Smooth muscle cell (in vitro differentiated cells): ENCODE data around the gene USP22. TPM values are rescaled to one million over a fixed set of nuclear protein-coding genes. Genes with fewer than 3 reads are reported as not detected.
"Not testable (repeated sequence)": the region's sequence is repeated elsewhere in the genome, so short reads cannot be mapped to it uniquely, and the experiment has no call there.

ENCODE experiments used
- DNase-seq: peaks from one replicate; lab custom pipeline; 2025; ENCODE audit not compliant: unreplicated experiment; lab: John Stamatoyannopoulos, UW
- H2AFZ ChIP-seq: fragments of 200-600 bp; sonication (generic); 2 replicates; pipeline ENCODE4 v1.6.0; 2016; ENCODE audit warnings: antibody characterized with exemption, low read depth, mild to moderate bottlenecking
- H3F3A ChIP-seq: fragments of 200-600 bp; sonication (generic); 2 replicates; pipeline ENCODE4 v1.6.0; 2017; ENCODE audit warnings: antibody characterized with exemption, low read depth
- H3K27ac ChIP-seq: fragments of 200-600 bp; sonication (generic); 2 replicates; pipeline ENCODE4 v1.5.1; 2016; ENCODE audit warnings: low read depth, mild to moderate bottlenecking
- H3K27me3 ChIP-seq: fragments of 200-600 bp; sonication (generic); 2 replicates; pipeline ENCODE4 v1.6.1; 2016; ENCODE audit warnings: low read depth, mild to moderate bottlenecking
- H3K36me3 ChIP-seq: fragments of 200-600 bp; sonication (generic); 2 replicates; pipeline ENCODE4 v1.5.1; 2016; ENCODE audit warnings: low read depth
- H3K4me1 ChIP-seq: fragments of 200-600 bp; sonication (generic); 2 replicates; pipeline ENCODE4 v1.5.1; 2016; ENCODE audit warnings: low read depth
- H3K4me2 ChIP-seq: fragments of 200-600 bp; sonication (generic); 2 replicates; pipeline ENCODE4 v1.6.0; 2016; ENCODE audit warnings: mild to moderate bottlenecking
- H3K4me3 ChIP-seq: fragments of 200-600 bp; sonication (generic); 2 replicates; pipeline ENCODE4 v1.5.1; 2016; ENCODE audit warnings: mild to moderate bottlenecking
- H3K79me2 ChIP-seq: fragments of 200-600 bp; sonication (generic); 2 replicates; pipeline ENCODE4 v1.6.0; 2016; ENCODE audit warnings: low read depth, mild to moderate bottlenecking
- H3K9ac ChIP-seq: fragments of 200-600 bp; sonication (generic); 2 replicates; pipeline ENCODE4 v1.6.0; 2016; ENCODE audit warnings: low read depth
- H3K9me3 ChIP-seq: fragments of 200-600 bp; sonication (generic); replicated peaks from 2 replicates; pipeline ENCODE4 v1.5.1; 2016; ENCODE audit warnings: low read depth
- H4K20me1 ChIP-seq: fragments of 200-600 bp; sonication (generic); 2 replicates; pipeline ENCODE4 v1.6.0; 2016; ENCODE audit warnings: low read depth
- WGBS: methylation state at CpG from one replicate; pipeline ENCODE4 v1.1.7; 2016; ENCODE audit warnings: low lambda C conversion rate; 5-methylcytosine and 5-hydroxymethylcytosine counted together
- polyA plus RNA-seq: library from polyadenylated mRNA; unstranded; fragments of >200 nt; fragmentation: Nextera tagmentation; extraction: Ambion mirVana; gene quantifications from 2 replicates; pipeline ENCODE4 v1.2.1, GENCODE V29; 2016
- total RNA-seq: library from RNA; depleted of rRNA; stranded (reverse); fragments of >200 nt; gene quantifications from 2 replicates; pipeline ENCODE4 v1.2.3, GENCODE V29; 2014
- TF ChIP-seq, protein P1 (sequence below): fragments of 200-600 bp; sonication (generic); IDR thresholded peaks from 2 replicates; pipeline ENCODE4 v1.5.1; 2017; ENCODE audit warnings: borderline replicate concordance, mild to moderate bottlenecking, antibody characterized with exemption; ENCODE audit not compliant: insufficient read depth, poor library complexity, severe bottlenecking

USP22 gene
- total and polyA plus RNA-seq, 2 experiments from 2014 or later: 79.3 to 151 TPM

DNA sequence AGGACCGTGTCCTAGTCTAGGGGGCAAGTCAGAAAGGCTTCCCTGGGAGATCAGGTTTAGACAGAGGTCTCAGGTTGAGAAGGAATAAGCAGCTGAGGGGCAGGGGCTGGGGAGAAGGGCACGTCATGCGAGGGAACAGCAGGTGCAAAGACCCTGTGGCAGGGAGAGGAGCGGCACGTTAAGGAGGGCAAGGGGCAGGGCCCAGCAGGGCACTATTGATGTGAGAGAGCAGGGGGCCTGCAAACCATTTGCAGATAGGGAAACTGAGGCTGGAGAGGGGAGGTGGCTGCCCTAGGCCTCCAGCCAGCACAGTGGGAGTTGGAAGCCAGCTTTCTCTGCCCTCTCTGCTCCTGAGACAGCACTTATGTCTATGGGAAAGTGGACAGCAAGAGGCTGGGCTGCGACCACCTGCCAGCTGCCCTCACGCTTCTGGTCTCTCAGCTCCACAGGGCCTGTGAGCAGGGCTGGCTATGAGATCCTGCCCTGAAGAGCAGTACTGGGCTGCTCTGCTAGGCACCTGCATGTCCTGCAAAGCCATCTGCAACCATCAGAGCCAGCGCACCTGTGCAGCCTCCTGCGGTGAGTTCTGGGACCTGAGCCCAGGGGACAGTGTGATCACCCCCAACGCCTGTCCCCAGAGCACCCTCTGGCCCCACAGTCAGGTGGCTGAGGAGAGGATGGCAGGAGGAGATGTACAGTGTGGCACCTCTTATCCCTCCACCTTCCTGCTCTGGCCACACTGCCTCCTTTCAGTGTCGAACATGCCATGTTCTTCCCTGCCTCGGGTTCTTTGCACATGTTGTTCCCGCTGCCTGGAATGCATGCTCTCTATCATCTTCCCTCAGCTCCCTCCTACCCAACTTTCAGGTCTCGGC lies 61.5 kb downstream of the USP22 start:
- H3K27me3 ChIP-seq: no peaks in the 10 kb centered on the region
- no peak overlapping the region for H3K9ac ChIP-seq
- H3K9me3 ChIP-seq: no peaks in the 10 kb centered on the region
- no peak for DNase-seq
- 97% methylated on average over 14 of the region's 14 CpGs for WGBS
- no peak overlapping the region for H3K27ac ChIP-seq
- no peaks in the 10 kb centered on the region for H3K36me3 ChIP-seq
- H4K20me1 ChIP-seq: no peaks in the 10 kb centered on the region
- no peak overlapping the region for H3K4me3 ChIP-seq
- H3K79me2 ChIP-seq: no peaks in the 10 kb centered on the region
- no peaks in the 10 kb centered on the region for H3F3A ChIP-seq
- no peaks in the 10 kb centered on the region for H3K4me1 ChIP-seq
- TF ChIP-seq, protein P1, sequence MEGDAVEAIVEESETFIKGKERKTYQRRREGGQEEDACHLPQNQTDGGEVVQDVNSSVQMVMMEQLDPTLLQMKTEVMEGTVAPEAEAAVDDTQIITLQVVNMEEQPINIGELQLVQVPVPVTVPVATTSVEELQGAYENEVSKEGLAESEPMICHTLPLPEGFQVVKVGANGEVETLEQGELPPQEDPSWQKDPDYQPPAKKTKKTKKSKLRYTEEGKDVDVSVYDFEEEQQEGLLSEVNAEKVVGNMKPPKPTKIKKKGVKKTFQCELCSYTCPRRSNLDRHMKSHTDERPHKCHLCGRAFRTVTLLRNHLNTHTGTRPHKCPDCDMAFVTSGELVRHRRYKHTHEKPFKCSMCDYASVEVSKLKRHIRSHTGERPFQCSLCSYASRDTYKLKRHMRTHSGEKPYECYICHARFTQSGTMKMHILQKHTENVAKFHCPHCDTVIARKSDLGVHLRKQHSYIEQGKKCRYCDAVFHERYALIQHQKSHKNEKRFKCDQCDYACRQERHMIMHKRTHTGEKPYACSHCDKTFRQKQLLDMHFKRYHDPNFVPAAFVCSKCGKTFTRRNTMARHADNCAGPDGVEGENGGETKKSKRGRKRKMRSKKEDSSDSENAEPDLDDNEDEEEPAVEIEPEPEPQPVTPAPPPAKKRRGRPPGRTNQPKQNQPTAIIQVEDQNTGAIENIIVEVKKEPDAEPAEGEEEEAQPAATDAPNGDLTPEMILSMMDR: no peak
- no peak overlapping the region for H2AFZ ChIP-seq
- no peak overlapping the region for H3K4me2 ChIP-seq

DNA sequence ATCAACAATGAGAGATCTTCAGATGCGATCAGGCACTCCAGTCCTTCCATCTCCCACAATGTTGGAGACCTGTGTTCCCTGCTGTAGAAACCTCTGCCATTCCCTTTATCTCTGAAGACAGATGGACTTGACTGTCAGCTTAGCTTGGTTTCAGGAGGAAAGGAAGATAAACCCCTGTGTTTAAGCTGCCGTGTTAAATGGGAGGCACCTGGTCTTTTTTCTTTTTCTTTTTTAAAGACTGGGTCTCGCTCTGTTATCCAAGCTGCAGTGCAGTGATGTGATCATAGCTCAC lies 63.1 kb downstream of the USP22 start:
- Histone ChIP-seq H3K4me1 (no peaks in the 10 kb centered on the region), H3K9ac (no peak overlapping the region), H4K20me1 (no peaks in the 10 kb centered on the region), H3K4me3 (no peak overlapping the region), H3F3A (no peaks in the 10 kb centered on the region), H3K9me3 (no peaks in the 10 kb centered on the region), H3K4me2 (no peak overlapping the region), H3K27me3 (no peaks in the 10 kb centered on the region), H3K36me3 (no peaks in the 10 kb centered on the region), H3K79me2 (no peaks in the 10 kb centered on the region), H3K27ac (no peak overlapping the region), H2AFZ (no peak overlapping the region)
- DNase-seq: no peak
- 96% methylated on average over 3 of the region's 3 CpGs for WGBS
- TF ChIP-seq, protein P1: no peak

DNA sequence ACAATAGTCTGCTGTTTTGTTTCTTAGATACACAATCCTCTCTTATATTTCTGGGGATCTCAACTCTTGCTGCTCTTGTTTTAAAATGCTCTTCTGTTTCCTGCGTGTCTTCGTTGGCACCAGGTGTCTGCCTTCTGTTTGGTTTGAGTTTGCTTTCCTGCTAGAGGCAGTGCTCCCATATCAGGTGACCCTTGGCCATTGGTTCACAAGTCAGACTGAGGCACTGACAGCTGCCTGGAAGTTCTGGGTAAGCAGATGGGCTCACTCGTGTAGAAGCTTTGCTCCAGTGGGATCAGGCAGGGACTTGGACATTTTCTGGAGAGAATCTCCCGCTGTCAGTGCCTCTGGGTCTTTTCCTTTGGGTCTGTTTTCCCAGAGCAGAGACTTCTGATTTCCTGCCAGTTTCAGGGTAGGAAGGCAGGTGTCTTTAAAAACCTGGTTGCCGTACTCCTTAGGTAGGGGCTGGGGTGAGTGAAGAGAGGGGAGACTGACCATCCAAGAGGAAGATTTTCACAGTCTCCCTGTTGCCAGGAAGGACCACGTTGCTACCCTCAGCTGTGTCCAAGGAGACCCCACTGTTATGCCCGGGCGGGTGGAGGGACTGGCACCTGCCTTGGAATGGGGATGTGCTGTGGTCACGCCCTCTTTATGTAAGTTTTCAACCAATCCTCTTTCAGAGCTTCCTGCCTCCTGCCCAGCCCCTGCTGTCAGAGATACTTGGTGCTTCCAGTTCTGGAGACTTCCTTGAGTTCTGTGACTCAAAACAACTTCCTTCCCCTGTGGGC lies 63.6 kb downstream of the USP22 start:
- not testable (repeated sequence) for H2AFZ ChIP-seq, H3K9ac ChIP-seq, H3F3A ChIP-seq, H4K20me1 ChIP-seq, H3K36me3 ChIP-seq, DNase-seq, H3K27me3 ChIP-seq, H3K4me2 ChIP-seq, H3K4me1 ChIP-seq, H3K27ac ChIP-seq, H3K79me2 ChIP-seq, H3K4me3 ChIP-seq, H3K9me3 ChIP-seq
- WGBS: 95% methylated on average over 9 of the region's 9 CpGs

DNA sequence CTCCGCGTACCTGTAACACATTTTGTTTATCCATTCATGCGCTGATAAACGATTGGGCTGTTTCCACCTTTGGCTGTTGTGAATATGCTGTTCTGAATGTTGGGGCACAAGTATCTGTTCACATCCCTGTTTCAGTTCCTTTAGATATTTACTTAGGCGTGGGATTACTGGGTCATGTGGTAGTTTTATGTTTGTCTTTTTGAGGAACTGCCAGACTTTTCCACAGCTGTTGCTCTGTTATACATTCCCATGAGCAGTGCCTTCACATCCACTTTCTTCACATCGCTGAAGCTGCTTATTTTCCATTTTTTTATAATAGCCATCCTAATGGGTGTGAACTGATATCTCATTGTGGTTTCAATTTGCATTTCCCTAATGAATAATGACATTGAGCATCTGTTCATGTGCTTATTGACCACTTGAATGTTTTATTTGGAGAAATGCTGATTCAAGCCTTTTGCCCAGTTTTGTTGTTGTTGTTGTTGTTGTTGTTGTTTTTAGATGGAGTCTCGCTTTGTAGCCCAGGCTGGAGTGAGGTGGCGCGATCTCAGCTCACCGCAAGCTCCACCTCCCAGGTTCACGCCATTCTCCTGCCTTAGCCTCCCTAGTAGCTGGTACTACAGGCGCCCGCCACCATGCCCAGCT lies 65.1 kb downstream of the USP22 start:
- H3K27ac ChIP-seq, H3K4me1 ChIP-seq, DNase-seq, H3K9me3 ChIP-seq, H3K27me3 ChIP-seq, H3K4me2 ChIP-seq, H2AFZ ChIP-seq, H4K20me1 ChIP-seq, H3K79me2 ChIP-seq, H3K36me3 ChIP-seq, H3F3A ChIP-seq, H3K4me3 ChIP-seq, H3K9ac ChIP-seq: not testable (repeated sequence)
- WGBS: 96% methylated on average over 13 of the region's 13 CpGs
